ENCODE results near the gene WWP2.
"Not testable (repeated sequence)": the region's sequence is repeated elsewhere in the genome, so short reads cannot be mapped to it uniquely, and the experiment has no call there.

The WWP2 gene

DNA sequence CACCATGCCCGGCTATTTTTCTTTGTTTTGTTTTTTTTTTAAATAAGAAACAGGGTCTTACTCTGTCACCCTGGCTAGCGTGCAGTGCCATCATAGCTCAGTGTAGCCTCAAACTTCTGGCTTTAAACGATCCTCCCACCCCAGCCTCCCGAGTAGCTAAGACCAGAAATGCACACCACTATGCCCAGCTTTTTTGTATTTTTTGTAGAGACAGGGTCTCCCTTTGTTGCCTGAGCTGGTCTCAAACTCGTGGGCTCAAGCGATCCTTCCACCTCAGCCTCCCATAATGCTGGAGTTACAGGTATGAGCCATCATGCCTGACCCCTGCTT is 59.7 kb downstream of the WWP2 start:
- H2AFZ ChIP-seq (ENCODE audit: low read length): no peak overlapping the region
- no peaks in the 10 kb centered on the region for H3K9me3 ChIP-seq (ENCODE audit: insufficient read depth, low read depth, low read length)
- H3K79me2 ChIP-seq (ENCODE audit: insufficient read depth, low read length): no peaks in the 10 kb centered on the region
- H3K9ac ChIP-seq (ENCODE audit: low read depth, low read length, poor library complexity, severe bottlenecking): no peak overlapping the region
- no peaks in the 10 kb centered on the region for H3K27me3 ChIP-seq (ENCODE audit: insufficient read depth, low read length, poor library complexity, severe bottlenecking)
- no peaks in the 10 kb centered on the region for H3K4me1 ChIP-seq (ENCODE audit: insufficient read depth, low read length, poor library complexity, severe bottlenecking)
- H3K4me2 ChIP-seq (ENCODE audit: low read depth, low read length, poor library complexity, severe bottlenecking): no peak overlapping the region
- no peaks in the 10 kb centered on the region; the same call in 1 of the 2 replicates for H3K36me3 ChIP-seq (ENCODE audit: insufficient read depth, low read length)
- no peaks in the 10 kb centered on the region for H4K20me1 ChIP-seq (ENCODE audit: insufficient read depth, low read length, poor library complexity, severe bottlenecking)
- H3F3A ChIP-seq (ENCODE audit: low read depth): no peaks in the 10 kb centered on the region
- no peak overlapping the region for H3K4me3 ChIP-seq (ENCODE audit: low read length, poor library complexity, severe bottlenecking)
- TF ChIP-seq, protein P1, sequence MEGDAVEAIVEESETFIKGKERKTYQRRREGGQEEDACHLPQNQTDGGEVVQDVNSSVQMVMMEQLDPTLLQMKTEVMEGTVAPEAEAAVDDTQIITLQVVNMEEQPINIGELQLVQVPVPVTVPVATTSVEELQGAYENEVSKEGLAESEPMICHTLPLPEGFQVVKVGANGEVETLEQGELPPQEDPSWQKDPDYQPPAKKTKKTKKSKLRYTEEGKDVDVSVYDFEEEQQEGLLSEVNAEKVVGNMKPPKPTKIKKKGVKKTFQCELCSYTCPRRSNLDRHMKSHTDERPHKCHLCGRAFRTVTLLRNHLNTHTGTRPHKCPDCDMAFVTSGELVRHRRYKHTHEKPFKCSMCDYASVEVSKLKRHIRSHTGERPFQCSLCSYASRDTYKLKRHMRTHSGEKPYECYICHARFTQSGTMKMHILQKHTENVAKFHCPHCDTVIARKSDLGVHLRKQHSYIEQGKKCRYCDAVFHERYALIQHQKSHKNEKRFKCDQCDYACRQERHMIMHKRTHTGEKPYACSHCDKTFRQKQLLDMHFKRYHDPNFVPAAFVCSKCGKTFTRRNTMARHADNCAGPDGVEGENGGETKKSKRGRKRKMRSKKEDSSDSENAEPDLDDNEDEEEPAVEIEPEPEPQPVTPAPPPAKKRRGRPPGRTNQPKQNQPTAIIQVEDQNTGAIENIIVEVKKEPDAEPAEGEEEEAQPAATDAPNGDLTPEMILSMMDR (conservative IDR thresholded peaks at IDR 0.05; ENCODE audit: low read length): no peak
- TF ChIP-seq EZH2phosphoT487 (IDR thresholded peaks at IDR 0.05; ENCODE audit: borderline replicate concordance): no peak
- no peaks in the 10 kb centered on the region for H3K9me2 ChIP-seq (replicated peaks; ENCODE audit: low read depth, low read length)

DNA sequence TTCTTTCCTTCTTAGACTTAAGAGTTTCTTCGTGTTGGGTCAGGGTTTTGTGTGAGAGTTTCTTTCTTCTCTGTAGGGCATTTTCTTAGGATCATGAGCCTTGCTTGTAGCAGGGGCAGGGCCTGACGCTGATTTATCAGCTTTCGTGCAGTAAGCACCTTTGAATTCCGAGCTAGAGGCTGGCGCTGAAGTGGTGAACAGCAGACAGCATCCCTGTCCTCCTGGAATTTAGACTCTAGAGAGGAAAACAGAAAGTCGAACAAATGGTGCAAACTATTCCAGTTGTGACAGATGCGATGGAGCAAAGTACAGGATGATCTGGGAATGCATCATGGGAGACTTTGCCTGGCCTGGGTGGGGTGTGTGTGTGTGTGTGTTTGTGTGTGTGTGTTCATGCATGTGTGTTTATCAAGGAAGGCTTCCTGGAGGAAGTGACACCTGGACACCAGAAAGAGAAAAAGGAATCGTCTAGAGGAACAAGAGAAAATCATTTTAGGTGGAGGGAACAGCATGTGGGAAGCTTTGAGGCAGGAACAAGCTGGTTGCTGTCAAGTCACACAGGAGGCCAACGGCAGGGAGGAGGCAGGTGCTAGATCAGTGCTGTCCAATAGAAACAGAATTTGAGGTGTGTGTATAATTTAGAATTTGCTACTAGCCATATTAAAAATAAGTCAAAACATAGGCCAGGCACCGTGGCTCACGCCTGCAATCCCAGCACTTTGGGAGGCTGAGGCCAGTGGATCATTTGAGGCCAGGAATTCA is 60.2 kb downstream of the WWP2 start:
- H3K4me1 ChIP-seq (ENCODE audit: insufficient read depth, low read length, poor library complexity, severe bottlenecking): no peaks in the 10 kb centered on the region

GRCh38 chr16:69823831-69824563 is 61.9 kb downstream of the WWP2 start:
- Histone ChIP-seq H3K36me3 (ENCODE audit: insufficient read depth, low read length) (no peaks in the 10 kb centered on the region), H3K27me3 (ENCODE audit: insufficient read depth, low read length, poor library complexity, severe bottlenecking) (no peaks in the 10 kb centered on the region), H3K9me2 (replicated peaks; ENCODE audit: low read depth, low read length) (no peaks in the 10 kb centered on the region), H3K9me3 (ENCODE audit: insufficient read depth, low read depth, low read length) (no peaks in the 10 kb centered on the region), H3K79me2 (ENCODE audit: insufficient read depth, low read length) (no peaks in the 10 kb centered on the region), H3K4me3 (ENCODE audit: low read length, poor library complexity, severe bottlenecking) (no peak overlapping the region), H3F3A (ENCODE audit: low read depth) (no peaks in the 10 kb centered on the region), H4K20me1 (ENCODE audit: insufficient read depth, low read length, poor library complexity, severe bottlenecking) (no peaks in the 10 kb centered on the region), H3K4me2 (ENCODE audit: low read depth, low read length, poor library complexity, severe bottlenecking) (no peak overlapping the region), H3K4me1 (ENCODE audit: insufficient read depth, low read length, poor library complexity, severe bottlenecking) (no peaks in the 10 kb centered on the region), H2AFZ (ENCODE audit: low read length) (no peak overlapping the region), H3K9ac (ENCODE audit: low read depth, low read length, poor library complexity, severe bottlenecking) (no peak overlapping the region)
- TF ChIP-seq EZH2phosphoT487 (IDR thresholded peaks at IDR 0.05; ENCODE audit: borderline replicate concordance): no peak
- TF ChIP-seq, protein P1 (conservative IDR thresholded peaks at IDR 0.05; ENCODE audit: low read length): no peak

More for the DNA sequence above, 60.2 kb downstream of the WWP2 start:
- H3K79me2 ChIP-seq (ENCODE audit: insufficient read depth, low read length): no peaks in the 10 kb centered on the region
- H3K9me3 ChIP-seq (ENCODE audit: insufficient read depth, low read depth, low read length): no peaks in the 10 kb centered on the region
- no peaks in the 10 kb centered on the region for H3K27me3 ChIP-seq (ENCODE audit: insufficient read depth, low read length, poor library complexity, severe bottlenecking)
- TF ChIP-seq EZH2phosphoT487 (IDR thresholded peaks at IDR 0.05; ENCODE audit: borderline replicate concordance): no peak
- TF ChIP-seq, protein P1 (conservative IDR thresholded peaks at IDR 0.05; ENCODE audit: low read length): no peak
- H3K36me3 ChIP-seq (ENCODE audit: insufficient read depth, low read length): no peaks in the 10 kb centered on the region; the same call in 1 of the 2 replicates
- H2AFZ ChIP-seq (ENCODE audit: low read length): no peak overlapping the region
- no peaks in the 10 kb centered on the region for H3F3A ChIP-seq (ENCODE audit: low read depth)
- H4K20me1 ChIP-seq (ENCODE audit: insufficient read depth, low read length, poor library complexity, severe bottlenecking): no peaks in the 10 kb centered on the region
- H3K9ac ChIP-seq (ENCODE audit: low read depth, low read length, poor library complexity, severe bottlenecking): no peak overlapping the region
- no peak overlapping the region for H3K4me3 ChIP-seq (ENCODE audit: low read length, poor library complexity, severe bottlenecking)
- no peaks in the 10 kb centered on the region for H3K9me2 ChIP-seq (replicated peaks; ENCODE audit: low read depth, low read length)
- no peak overlapping the region for H3K4me2 ChIP-seq (ENCODE audit: low read depth, low read length, poor library complexity, severe bottlenecking)

- H3K9me2 ChIP-seq (replicated peaks; ENCODE audit: low read depth, low read length); H3K9me3 ChIP-seq (ENCODE audit: insufficient read depth, low read depth, low read length); H3K4me1 ChIP-seq (ENCODE audit: insufficient read depth, low read length, poor library complexity, severe bottlenecking); H3K27me3 ChIP-seq (ENCODE audit: insufficient read depth, low read length, poor library complexity, severe bottlenecking); H4K20me1 ChIP-seq (ENCODE audit: insufficient read depth, low read length, poor library complexity, severe bottlenecking); H2AFZ ChIP-seq (ENCODE audit: low read length); H3K4me2 ChIP-seq (ENCODE audit: low read depth, low read length, poor library complexity, severe bottlenecking); H3F3A ChIP-seq (ENCODE audit: low read depth); H3K4me3 ChIP-seq (ENCODE audit: low read length, poor library complexity, severe bottlenecking); H3K9ac ChIP-seq (ENCODE audit: low read depth, low read length, poor library complexity, severe bottlenecking); H3K36me3 ChIP-seq (ENCODE audit: insufficient read depth, low read length); H3K79me2 ChIP-seq (ENCODE audit: insufficient read depth, low read length): not testable (repeated sequence)
Measured at GRCh38 chr16:69824564-69825142, 62.5 kb downstream of the WWP2 start.
